ENCODE measurements around the gene CORO2B.

CORO2B gene

GRCh38 chr15:68617001-68617400, 38.2 kb downstream of the CORO2B start:
- Histone ChIP-seq H3K9me3 (ENCODE audit: low read length) (no peaks in the 10 kb centered on the region), H3K27ac (ENCODE audit: low read depth, low read length) (no peak overlapping the region), H3K9ac (ENCODE audit: low read length) (no peak overlapping the region), H3K27me3 (ENCODE audit: control insufficient read depth in 1 of 2, insufficient read depth in 2 of 2, low read length in 2 of 2) (no peaks in the 10 kb centered on the region), H3K4me1 (ENCODE audit: insufficient read depth, low read length) (peaks cover 17% of the 10 kb centered on the region), H3K4me3 (ENCODE audit: low read depth in 1 of 2, low read length in 2 of 2) (no peak overlapping the region), H3K36me3 (ENCODE audit: insufficient read depth, low read length) (no peaks in the 10 kb centered on the region)

DNA sequence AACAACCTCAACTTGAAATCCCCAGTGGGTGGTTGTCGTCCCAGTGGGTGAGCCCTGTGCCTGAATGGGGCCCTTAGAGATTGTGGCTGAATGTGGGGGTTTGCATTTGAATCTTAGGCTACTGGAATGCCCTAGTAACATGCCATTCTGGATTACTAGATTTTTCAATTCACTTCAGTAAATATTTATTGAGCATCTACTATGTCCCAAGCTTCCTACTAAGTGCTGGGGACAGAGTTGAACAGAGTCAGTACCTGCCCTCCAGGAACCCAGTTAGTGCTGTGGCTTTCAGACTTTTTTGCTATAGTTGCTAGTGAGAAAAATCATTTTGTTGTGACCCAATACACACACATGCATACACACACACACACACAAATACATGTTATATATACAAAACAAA, 39.0 kb downstream of the CORO2B start:
- Histone ChIP-seq H3K4me1 (ENCODE audit: insufficient read depth, low read length) (peaks cover 19% of the 10 kb centered on the region), H3K4me3 (ENCODE audit: low read depth in 1 of 2, low read length in 2 of 2) (no peak overlapping the region), H3K27ac (ENCODE audit: low read depth, low read length) (no peak overlapping the region), H3K27me3 (ENCODE audit: control insufficient read depth in 1 of 2, insufficient read depth in 2 of 2, low read length in 2 of 2) (no peaks in the 10 kb centered on the region), H3K9me3 (ENCODE audit: low read length) (no peaks in the 10 kb centered on the region), H3K36me3 (ENCODE audit: insufficient read depth, low read length) (no peaks in the 10 kb centered on the region), H3K9ac (ENCODE audit: low read length) (no peak overlapping the region)

GRCh38 chr15:68618394-68618793, 39.6 kb downstream of the CORO2B start:
- Histone ChIP-seq H3K9me3 (ENCODE audit: low read length) (no peaks in the 10 kb centered on the region), H3K4me1 (ENCODE audit: insufficient read depth, low read length) (peaks cover 19% of the 10 kb centered on the region), H3K27ac (ENCODE audit: low read depth, low read length) (no peak overlapping the region), H3K27me3 (ENCODE audit: control insufficient read depth in 1 of 2, insufficient read depth in 2 of 2, low read length in 2 of 2) (no peaks in the 10 kb centered on the region), H3K36me3 (ENCODE audit: insufficient read depth, low read length) (no peaks in the 10 kb centered on the region), H3K9ac (ENCODE audit: low read length) (no peak overlapping the region), H3K4me3 (ENCODE audit: low read depth in 1 of 2, low read length in 2 of 2) (no peak overlapping the region)

- Histone ChIP-seq H3K4me1 (ENCODE audit: insufficient read depth, low read length) (peaks cover 19% of the 10 kb centered on the region), H3K36me3 (ENCODE audit: insufficient read depth, low read length) (no peaks in the 10 kb centered on the region), H3K9me3 (ENCODE audit: low read length) (no peaks in the 10 kb centered on the region), H3K27me3 (ENCODE audit: control insufficient read depth in 1 of 2, insufficient read depth in 2 of 2, low read length in 2 of 2) (no peaks in the 10 kb centered on the region), H3K9ac (ENCODE audit: low read length) (no peak overlapping the region), H3K4me3 (ENCODE audit: low read depth in 1 of 2, low read length in 2 of 2) (no peak overlapping the region), H3K27ac (ENCODE audit: low read depth, low read length) (no peak overlapping the region)
These were observed 40.3 kb downstream of the CORO2B start for GRCh38 chr15:68618908-68619698.

DNA sequence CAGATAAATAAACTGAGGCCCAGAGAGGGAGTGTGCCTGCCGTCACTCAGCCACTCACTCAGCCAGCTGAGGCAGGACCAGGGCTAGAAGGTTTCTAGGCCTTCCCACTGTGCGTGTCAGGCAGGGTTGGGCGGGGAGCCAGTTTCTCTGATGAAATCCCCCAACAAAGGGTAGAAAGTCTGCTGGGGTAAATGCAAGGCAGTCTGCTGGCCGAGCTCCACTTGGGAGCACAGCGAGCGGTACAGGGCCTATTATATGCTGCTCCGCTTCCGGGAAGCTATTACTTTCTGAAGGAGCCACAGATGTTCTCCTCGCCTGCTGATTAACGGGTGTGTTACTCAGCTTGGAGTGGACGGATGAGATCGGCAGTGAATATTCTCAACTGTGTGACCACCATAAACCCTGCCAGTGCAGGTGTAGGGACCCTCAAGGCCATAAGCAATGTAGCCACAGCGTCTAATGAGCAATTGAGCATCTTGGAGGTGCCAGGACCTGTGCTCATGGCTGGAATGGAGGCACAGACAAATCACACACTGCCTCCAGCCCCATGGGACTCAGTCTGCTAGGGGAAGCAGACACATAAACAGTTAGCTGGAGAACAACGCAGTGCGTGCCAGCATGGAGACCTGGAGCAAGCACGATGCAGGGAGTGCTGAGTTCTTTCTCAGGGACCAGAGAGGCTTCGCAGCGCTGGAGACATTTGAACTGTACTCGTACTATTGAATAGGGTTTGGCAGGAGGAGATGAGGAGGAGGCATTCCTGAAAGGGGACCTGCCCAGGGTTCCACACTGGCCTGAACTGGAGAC, 42.1 kb downstream of the CORO2B start:
- Histone ChIP-seq H3K27ac (ENCODE audit: low read depth, low read length) (no peak overlapping the region), H3K4me3 (ENCODE audit: low read depth in 1 of 2, low read length in 2 of 2) (no peak overlapping the region), H3K9ac (ENCODE audit: low read length) (no peak overlapping the region), H3K9me3 (ENCODE audit: low read length) (no peaks in the 10 kb centered on the region), H3K27me3 (ENCODE audit: control insufficient read depth in 1 of 2, insufficient read depth in 2 of 2, low read length in 2 of 2) (no peaks in the 10 kb centered on the region), H3K36me3 (ENCODE audit: insufficient read depth, low read length) (no peaks in the 10 kb centered on the region), H3K4me1 (ENCODE audit: insufficient read depth, low read length) (peaks cover 14% of the 10 kb centered on the region)

DNA sequence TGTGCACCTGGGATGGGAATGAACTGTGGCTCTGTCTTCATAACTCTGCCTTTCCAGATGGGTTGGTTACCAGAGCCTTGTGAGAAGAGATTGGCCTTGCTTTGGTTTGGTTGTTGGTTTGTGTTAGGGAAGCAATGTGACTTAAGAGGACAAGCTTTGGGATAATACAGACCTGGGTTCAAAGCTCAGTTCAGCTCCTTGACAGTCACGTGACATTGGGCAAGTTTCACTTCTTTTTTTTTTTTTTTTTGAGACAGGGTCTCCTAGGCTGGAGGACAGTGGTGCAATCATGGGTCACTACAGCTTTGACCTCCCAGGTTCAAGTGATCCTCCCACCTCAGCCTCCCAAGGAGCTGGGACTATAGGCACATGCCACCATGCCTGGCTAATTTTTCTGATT, 42.7 kb downstream of the CORO2B start:
- Histone ChIP-seq H3K27me3 (ENCODE audit: control insufficient read depth in 1 of 2, insufficient read depth in 2 of 2, low read length in 2 of 2) (no peaks in the 10 kb centered on the region), H3K9ac (ENCODE audit: low read length) (no peak overlapping the region), H3K36me3 (ENCODE audit: insufficient read depth, low read length) (no peaks in the 10 kb centered on the region), H3K4me1 (ENCODE audit: insufficient read depth, low read length) (peaks cover 14% of the 10 kb centered on the region), H3K9me3 (ENCODE audit: low read length) (no peaks in the 10 kb centered on the region), H3K27ac (ENCODE audit: low read depth, low read length) (no peak overlapping the region), H3K4me3 (ENCODE audit: low read depth in 1 of 2, low read length in 2 of 2) (no peak overlapping the region)

DNA sequence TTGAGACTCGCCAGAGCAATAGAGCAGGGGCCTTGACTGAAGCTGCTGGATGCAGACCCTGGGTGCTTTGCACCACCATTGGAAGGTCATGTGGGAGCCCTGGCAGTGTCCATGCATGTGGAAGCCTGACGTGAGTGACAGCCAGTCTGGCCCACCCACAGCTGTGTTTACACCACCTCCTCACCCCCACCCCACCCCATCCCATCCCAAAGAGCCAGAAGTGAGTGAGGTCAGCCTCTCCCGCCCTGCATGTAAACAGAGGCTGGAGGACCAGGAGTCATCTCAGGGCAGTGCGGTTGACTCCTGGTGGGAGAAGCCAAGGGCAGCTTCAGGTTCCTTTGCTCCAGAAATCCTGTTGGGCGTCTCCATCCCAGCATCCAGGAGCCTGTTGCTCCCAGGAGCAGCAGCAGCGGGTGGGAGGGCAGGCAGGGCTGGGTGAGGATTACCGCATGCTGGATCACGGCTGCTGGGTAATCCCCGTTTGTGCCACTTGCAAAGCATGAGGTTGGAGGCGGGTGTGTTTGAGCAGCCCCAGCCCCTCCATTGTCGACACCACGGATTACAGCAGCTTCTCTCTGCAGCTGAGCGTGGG, 44.6 kb downstream of the CORO2B start:
- peaks cover 14% of the 10 kb centered on the region for H3K4me1 ChIP-seq (ENCODE audit: insufficient read depth, low read length)
- no peak overlapping the region for H3K9ac ChIP-seq (ENCODE audit: low read length)
- no peaks in the 10 kb centered on the region for H3K9me3 ChIP-seq (ENCODE audit: low read length)
- no peaks in the 10 kb centered on the region for H3K36me3 ChIP-seq (ENCODE audit: insufficient read depth, low read length)
- H3K27me3 ChIP-seq (ENCODE audit: control insufficient read depth in 1 of 2, insufficient read depth in 2 of 2, low read length in 2 of 2): no peaks in the 10 kb centered on the region
- H3K27ac ChIP-seq (ENCODE audit: low read depth, low read length): no peak overlapping the region
- no peak overlapping the region for H3K4me3 ChIP-seq (ENCODE audit: low read depth in 1 of 2, low read length in 2 of 2)

GRCh38 chr15:68625853-68626252, 47.1 kb downstream of the CORO2B start:
- Histone ChIP-seq H3K9ac (ENCODE audit: low read length) (no peak overlapping the region), H3K4me3 (ENCODE audit: low read depth in 1 of 2, low read length in 2 of 2) (no peak overlapping the region), H3K9me3 (ENCODE audit: low read length) (no peaks in the 10 kb centered on the region), H3K27ac (ENCODE audit: low read depth, low read length) (no peak overlapping the region), H3K27me3 (ENCODE audit: control insufficient read depth in 1 of 2, insufficient read depth in 2 of 2, low read length in 2 of 2) (no peaks in the 10 kb centered on the region), H3K4me1 (ENCODE audit: insufficient read depth, low read length) (peaks cover 13% of the 10 kb centered on the region), H3K36me3 (ENCODE audit: insufficient read depth, low read length) (no peaks in the 10 kb centered on the region)

DNA sequence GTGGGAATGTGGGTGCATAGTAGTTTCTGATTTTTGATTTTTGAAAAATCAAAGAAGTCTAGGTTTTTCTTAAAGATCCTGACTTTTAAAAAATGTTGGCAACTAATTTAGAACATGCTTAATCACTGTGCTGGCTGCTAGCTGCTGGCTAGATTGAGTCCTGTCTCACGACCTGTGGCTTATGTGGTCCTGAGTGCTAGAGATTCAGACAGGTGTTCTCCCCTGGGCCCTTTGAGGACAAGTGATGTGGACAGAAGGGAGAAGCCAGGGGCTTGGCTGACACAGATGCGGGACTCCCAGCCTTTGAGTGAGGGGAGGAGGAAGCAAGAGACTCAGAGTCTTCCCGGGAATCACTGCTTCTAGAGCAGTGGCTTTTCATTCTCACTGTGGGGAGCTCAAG, 47.5 kb downstream of the CORO2B start:
- Histone ChIP-seq H3K9me3 (ENCODE audit: low read length) (no peaks in the 10 kb centered on the region), H3K27me3 (ENCODE audit: control insufficient read depth in 1 of 2, insufficient read depth in 2 of 2, low read length in 2 of 2) (no peaks in the 10 kb centered on the region), H3K36me3 (ENCODE audit: insufficient read depth, low read length) (no peaks in the 10 kb centered on the region), H3K27ac (ENCODE audit: low read depth, low read length) (no peak overlapping the region), H3K4me3 (ENCODE audit: low read depth in 1 of 2, low read length in 2 of 2) (no peak overlapping the region), H3K9ac (ENCODE audit: low read length) (no peak overlapping the region), H3K4me1 (ENCODE audit: insufficient read depth, low read length) (peaks cover 9% of the 10 kb centered on the region)

DNA sequence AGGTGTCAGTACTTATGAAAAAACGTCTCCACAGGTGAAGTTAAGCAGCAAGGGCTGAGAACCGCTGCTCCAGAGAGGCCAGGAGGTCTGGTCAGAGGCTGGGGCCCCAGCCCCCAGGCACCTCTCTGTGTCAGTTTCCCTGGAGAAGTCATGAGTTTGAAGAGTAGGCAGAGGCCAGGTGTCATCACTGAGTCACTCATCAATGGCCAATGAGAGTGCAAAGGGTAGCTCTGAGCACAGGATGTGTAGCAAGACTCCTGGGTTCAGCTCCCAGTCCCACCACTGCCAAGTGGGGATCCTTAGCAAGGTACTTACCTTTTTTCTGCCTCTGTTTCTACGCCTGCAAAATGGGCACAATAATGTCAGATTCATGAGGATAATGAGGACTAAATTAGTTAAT, 47.9 kb downstream of the CORO2B start:
- Histone ChIP-seq H3K9ac (ENCODE audit: low read length) (no peak overlapping the region), H3K27me3 (ENCODE audit: control insufficient read depth in 1 of 2, insufficient read depth in 2 of 2, low read length in 2 of 2) (no peaks in the 10 kb centered on the region), H3K27ac (ENCODE audit: low read depth, low read length) (no peak overlapping the region), H3K9me3 (ENCODE audit: low read length) (no peaks in the 10 kb centered on the region), H3K36me3 (ENCODE audit: insufficient read depth, low read length) (no peaks in the 10 kb centered on the region), H3K4me3 (ENCODE audit: low read depth in 1 of 2, low read length in 2 of 2) (no peak overlapping the region), H3K4me1 (ENCODE audit: insufficient read depth, low read length) (peaks cover 4% of the 10 kb centered on the region)

- H3K4me1 ChIP-seq (ENCODE audit: insufficient read depth, low read length): no peaks in the 10 kb centered on the region
- H3K36me3 ChIP-seq (ENCODE audit: insufficient read depth, low read length): no peaks in the 10 kb centered on the region
- H3K27me3 ChIP-seq (ENCODE audit: control insufficient read depth in 1 of 2, insufficient read depth in 2 of 2, low read length in 2 of 2): no peaks in the 10 kb centered on the region
- no peak overlapping the region for H3K4me3 ChIP-seq (ENCODE audit: low read depth in 1 of 2, low read length in 2 of 2)
- H3K9me3 ChIP-seq (ENCODE audit: low read length): no peaks in the 10 kb centered on the region
- H3K27ac ChIP-seq (ENCODE audit: low read depth, low read length): no peak overlapping the region
- H3K9ac ChIP-seq (ENCODE audit: low read length): no peak overlapping the region
These were observed 48.7 kb downstream of the CORO2B start for GRCh38 chr15:68627476-68627875.
